Measurements from ENCODE around the gene TCF3.

The TCF3 gene

GRCh38 chr19:1572795-1573194, 79.6 kb downstream of the TCF3 start:
- TF ChIP-seq CEBPB (IDR thresholded peaks at IDR 0.05) (no peak), FOXM1 (IDR thresholded peaks at IDR 0.05; ENCODE audit: borderline replicate concordance, low read depth) (no peak), EGR1 (IDR thresholded peaks at IDR 0.05) (no peak), MAX (IDR thresholded peaks at IDR 0.05) (no peak), TCF12 (IDR thresholded peaks at IDR 0.05; ENCODE audit: low read depth) (no peak), TAF1 (IDR thresholded peaks at IDR 0.05; ENCODE audit: low read depth) (no peak), USF1 (IDR thresholded peaks at IDR 0.05) (no peak), TEAD4 (IDR thresholded peaks at IDR 0.05) (no peak), YY1 (IDR thresholded peaks at IDR 0.05; ENCODE audit: low read depth) (no peak)

GRCh38 chr19:1571358-1571757, 81.1 kb downstream of the TCF3 start:
- no peak for TF ChIP-seq YY1 (IDR thresholded peaks at IDR 0.05; ENCODE audit: low read depth)
- no peak for TF ChIP-seq CREB1 (IDR thresholded peaks at IDR 0.05; ENCODE audit: low read depth)
- no peak for TF ChIP-seq REST (IDR thresholded peaks at IDR 0.05; ENCODE audit: low read depth)
- TF ChIP-seq TAF1 (IDR thresholded peaks at IDR 0.05; ENCODE audit: low read depth) = no peak
- no peak for TF ChIP-seq CEBPB (IDR thresholded peaks at IDR 0.05)
- TF ChIP-seq RAD21 (IDR thresholded peaks at IDR 0.05; ENCODE audit: low read depth) = no peak
- TF ChIP-seq TEAD4 (IDR thresholded peaks at IDR 0.05) = no peak
- no peak for TF ChIP-seq FOXM1 (IDR thresholded peaks at IDR 0.05; ENCODE audit: borderline replicate concordance, low read depth)
- TF ChIP-seq USF1 (IDR thresholded peaks at IDR 0.05) = no peak
- no peak for TF ChIP-seq MAX (IDR thresholded peaks at IDR 0.05)

GRCh38 chr19:1570836-1571235, 81.6 kb downstream of the TCF3 start:
- no peak for TF ChIP-seq REST (IDR thresholded peaks at IDR 0.05; ENCODE audit: low read depth)
- TF ChIP-seq FOXM1 (IDR thresholded peaks at IDR 0.05; ENCODE audit: borderline replicate concordance, low read depth) = no peak
- TF ChIP-seq CREB1 (IDR thresholded peaks at IDR 0.05; ENCODE audit: low read depth) = no peak
- TF ChIP-seq EGR1 (IDR thresholded peaks at IDR 0.05) = no peak
- no peak for TF ChIP-seq MAX (IDR thresholded peaks at IDR 0.05)
- no peak for TF ChIP-seq TCF12 (IDR thresholded peaks at IDR 0.05; ENCODE audit: low read depth)
- TF ChIP-seq RAD21 (IDR thresholded peaks at IDR 0.05; ENCODE audit: low read depth) = no peak
- TF ChIP-seq TEAD4 (IDR thresholded peaks at IDR 0.05) = no peak
- no peak for TF ChIP-seq ZBTB7A (IDR thresholded peaks at IDR 0.05; ENCODE audit: low read depth)
- TF ChIP-seq CEBPB (IDR thresholded peaks at IDR 0.05) = no peak
- TF ChIP-seq NFIC (IDR thresholded peaks at IDR 0.05) = no peak
- TF ChIP-seq TAF1 (IDR thresholded peaks at IDR 0.05; ENCODE audit: low read depth) = no peak
- TF ChIP-seq EP300 (IDR thresholded peaks at IDR 0.05; ENCODE audit: borderline replicate concordance) = no peak
- TF ChIP-seq USF1 (IDR thresholded peaks at IDR 0.05) = no peak
- no peak for TF ChIP-seq YY1 (IDR thresholded peaks at IDR 0.05; ENCODE audit: low read depth)

GRCh38 chr19:1569997-1570396, 82.4 kb downstream of the TCF3 start:
- no peak for TF ChIP-seq NFIC (IDR thresholded peaks at IDR 0.05)
- TF ChIP-seq USF1 (IDR thresholded peaks at IDR 0.05) = no peak
- TF ChIP-seq ZBTB7A (IDR thresholded peaks at IDR 0.05; ENCODE audit: low read depth) = no peak
- no peak for TF ChIP-seq TAF1 (IDR thresholded peaks at IDR 0.05; ENCODE audit: low read depth)
- TF ChIP-seq MAX (IDR thresholded peaks at IDR 0.05) = no peak
- TF ChIP-seq EP300 (IDR thresholded peaks at IDR 0.05; ENCODE audit: borderline replicate concordance) = no peak
- no peak for TF ChIP-seq RAD21 (IDR thresholded peaks at IDR 0.05; ENCODE audit: low read depth)
- TF ChIP-seq TCF12 (IDR thresholded peaks at IDR 0.05; ENCODE audit: low read depth) = no peak
- no peak for TF ChIP-seq CREB1 (IDR thresholded peaks at IDR 0.05; ENCODE audit: low read depth)
- no peak for TF ChIP-seq FOXM1 (IDR thresholded peaks at IDR 0.05; ENCODE audit: borderline replicate concordance, low read depth)
- no peak for TF ChIP-seq YY1 (IDR thresholded peaks at IDR 0.05; ENCODE audit: low read depth)
- no peak for TF ChIP-seq TEAD4 (IDR thresholded peaks at IDR 0.05)
- no peak for TF ChIP-seq CEBPB (IDR thresholded peaks at IDR 0.05)
- no peak for TF ChIP-seq EGR1 (IDR thresholded peaks at IDR 0.05)
- TF ChIP-seq REST (IDR thresholded peaks at IDR 0.05; ENCODE audit: low read depth) = no peak

Measured in Ishikawa (cell line).